ENCODE results near the gene PCAT6. TPM values are rescaled to one million over a fixed set of nuclear protein-coding genes. Genes with fewer than 3 reads are reported as not detected.

The PCAT6 gene
- total RNA-seq, 1 donor from 2014 or later, result not detected

GRCh38 chr1:202858789-202859414 lies 48.1 kb downstream of the PCAT6 start:
- Histone ChIP-seq H3K9me3 (no peaks in the 10 kb centered on the region), H3K27me3 (no peaks in the 10 kb centered on the region), H3K36me3 (no peaks in the 10 kb centered on the region), H3K4me3 (no peak overlapping the region), H3K27ac (no peak overlapping the region), H3K4me1 (peaks cover 3 to 5% of the 10 kb centered on the region in 2 donors)
- no peak for TF ChIP-seq CTCF (IDR thresholded peaks at IDR 0.05)
- intact Hi-C loops (cut with DNase I), result no loop called here
- no peak for DNase-seq (ENCODE audit: low spot score in 2 of 2)

GRCh38 chr1:202860744-202861419 lies 50.1 kb downstream of the PCAT6 start:
- Histone ChIP-seq H3K27me3 (no peaks in the 10 kb centered on the region), H3K9me3 (no peaks in the 10 kb centered on the region), H3K4me1 (peaks cover 3 to 5% of the 10 kb centered on the region in 2 donors), H3K4me3 (peak overlapping the region; percentile 72 to 89), H3K36me3 (no peaks in the 10 kb centered on the region), H3K27ac (no peak overlapping the region)
- TF ChIP-seq CTCF (IDR thresholded peaks at IDR 0.05), result no peak
- peak in 1 of 2 donors; percentile 66 for DNase-seq (ENCODE audit: low spot score in 2 of 2)
- intact Hi-C loops (cut with DNase I), result loop anchor here (1.0 to 5.0 kb wide), 3 partner anchors 27 to 106 kb away; partner anchors contain the start of genes CYB5R1 and KDM5B

Other genes with a start within 250 kb of the PCAT6 start
- gene SYT2, start 100.5 kb upstream of the PCAT6 start, total RNA-seq, result not detected
- gene KDM5B, start 2.5 kb upstream of the PCAT6 start, total RNA-seq, result 61.7 TPM
- gene RABIF, start 78.2 kb downstream of the PCAT6 start, total RNA-seq, result 1.9 TPM
- 17.8 TPM for gene KLHL12, start 116.3 kb downstream of the PCAT6 start, total RNA-seq
- 67.9 TPM for gene ADIPOR1, start 147.4 kb downstream of the PCAT6 start, total RNA-seq
- gene CYB5R1, start 156.3 kb downstream of the PCAT6 start, total RNA-seq, result 97.4 TPM
- gene TMEM183A, start 196.4 kb downstream of the PCAT6 start, total RNA-seq, result 44.6 TPM
- gene PPFIA4, start 215.5 kb downstream of the PCAT6 start, total RNA-seq, result 22.2 TPM